Measurements from ENCODE around the gene RHOU. TPM values are rescaled to one million over a fixed set of nuclear protein-coding genes. Genes with fewer than 3 reads are reported as not detected.

RHOU gene
- total and polyA plus RNA-seq, 2 experiments from 2014 or later = 0.95 to 4.4 TPM

- no peaks in the 10 kb centered on the region for H4K20me1 ChIP-seq (replicated peaks; ENCODE audit: insufficient read depth)
- ATAC-seq = no peak
- H3K27me3 ChIP-seq (ENCODE audit: insufficient read depth) = no peaks in the 10 kb centered on the region
- no peak overlapping the region for H3K27ac ChIP-seq (ENCODE audit: low read depth)
- H3K79me2 ChIP-seq (replicated peaks; ENCODE audit: insufficient read depth) = no peaks in the 10 kb centered on the region
- H3K36me3 Mint-ChIP-seq (ENCODE audit: low read depth) = no peaks in the 10 kb centered on the region
- no peaks in the 10 kb centered on the region for H3K9me3 Mint-ChIP-seq
- DNase-seq (ENCODE audit: low spot score) = no peak
- no peak overlapping the region for H3K27ac Mint-ChIP-seq
- no peaks in the 10 kb centered on the region for H3K36me3 ChIP-seq (ENCODE audit: insufficient read depth)
- peak overlapping the region; percentile 38; the same call in 1 of the 2 replicates for H2AFZ ChIP-seq
- no peak overlapping the region for H3K4me3 Mint-ChIP-seq
- no peaks in the 10 kb centered on the region for H3F3A ChIP-seq (replicated peaks; ENCODE audit: low read depth)
- H3K9me2 ChIP-seq (ENCODE audit: insufficient read depth) = 0 out of 2 replicates have a peak, but pooled peaks cover 7% of the 10 kb centered on the region
- no peak for TF ChIP-seq EZH2 (IDR thresholded peaks at IDR 0.05; ENCODE audit: low read depth, unreplicated experiment)
- no peak for TF ChIP-seq ZNF114 (CRISPR knock-in tag; IDR thresholded peaks at IDR 0.05)
- TF ChIP-seq STAT1 (IDR thresholded peaks at IDR 0.05; ENCODE audit: unreplicated experiment) = no peak
- TF ChIP-seq, protein P1, sequence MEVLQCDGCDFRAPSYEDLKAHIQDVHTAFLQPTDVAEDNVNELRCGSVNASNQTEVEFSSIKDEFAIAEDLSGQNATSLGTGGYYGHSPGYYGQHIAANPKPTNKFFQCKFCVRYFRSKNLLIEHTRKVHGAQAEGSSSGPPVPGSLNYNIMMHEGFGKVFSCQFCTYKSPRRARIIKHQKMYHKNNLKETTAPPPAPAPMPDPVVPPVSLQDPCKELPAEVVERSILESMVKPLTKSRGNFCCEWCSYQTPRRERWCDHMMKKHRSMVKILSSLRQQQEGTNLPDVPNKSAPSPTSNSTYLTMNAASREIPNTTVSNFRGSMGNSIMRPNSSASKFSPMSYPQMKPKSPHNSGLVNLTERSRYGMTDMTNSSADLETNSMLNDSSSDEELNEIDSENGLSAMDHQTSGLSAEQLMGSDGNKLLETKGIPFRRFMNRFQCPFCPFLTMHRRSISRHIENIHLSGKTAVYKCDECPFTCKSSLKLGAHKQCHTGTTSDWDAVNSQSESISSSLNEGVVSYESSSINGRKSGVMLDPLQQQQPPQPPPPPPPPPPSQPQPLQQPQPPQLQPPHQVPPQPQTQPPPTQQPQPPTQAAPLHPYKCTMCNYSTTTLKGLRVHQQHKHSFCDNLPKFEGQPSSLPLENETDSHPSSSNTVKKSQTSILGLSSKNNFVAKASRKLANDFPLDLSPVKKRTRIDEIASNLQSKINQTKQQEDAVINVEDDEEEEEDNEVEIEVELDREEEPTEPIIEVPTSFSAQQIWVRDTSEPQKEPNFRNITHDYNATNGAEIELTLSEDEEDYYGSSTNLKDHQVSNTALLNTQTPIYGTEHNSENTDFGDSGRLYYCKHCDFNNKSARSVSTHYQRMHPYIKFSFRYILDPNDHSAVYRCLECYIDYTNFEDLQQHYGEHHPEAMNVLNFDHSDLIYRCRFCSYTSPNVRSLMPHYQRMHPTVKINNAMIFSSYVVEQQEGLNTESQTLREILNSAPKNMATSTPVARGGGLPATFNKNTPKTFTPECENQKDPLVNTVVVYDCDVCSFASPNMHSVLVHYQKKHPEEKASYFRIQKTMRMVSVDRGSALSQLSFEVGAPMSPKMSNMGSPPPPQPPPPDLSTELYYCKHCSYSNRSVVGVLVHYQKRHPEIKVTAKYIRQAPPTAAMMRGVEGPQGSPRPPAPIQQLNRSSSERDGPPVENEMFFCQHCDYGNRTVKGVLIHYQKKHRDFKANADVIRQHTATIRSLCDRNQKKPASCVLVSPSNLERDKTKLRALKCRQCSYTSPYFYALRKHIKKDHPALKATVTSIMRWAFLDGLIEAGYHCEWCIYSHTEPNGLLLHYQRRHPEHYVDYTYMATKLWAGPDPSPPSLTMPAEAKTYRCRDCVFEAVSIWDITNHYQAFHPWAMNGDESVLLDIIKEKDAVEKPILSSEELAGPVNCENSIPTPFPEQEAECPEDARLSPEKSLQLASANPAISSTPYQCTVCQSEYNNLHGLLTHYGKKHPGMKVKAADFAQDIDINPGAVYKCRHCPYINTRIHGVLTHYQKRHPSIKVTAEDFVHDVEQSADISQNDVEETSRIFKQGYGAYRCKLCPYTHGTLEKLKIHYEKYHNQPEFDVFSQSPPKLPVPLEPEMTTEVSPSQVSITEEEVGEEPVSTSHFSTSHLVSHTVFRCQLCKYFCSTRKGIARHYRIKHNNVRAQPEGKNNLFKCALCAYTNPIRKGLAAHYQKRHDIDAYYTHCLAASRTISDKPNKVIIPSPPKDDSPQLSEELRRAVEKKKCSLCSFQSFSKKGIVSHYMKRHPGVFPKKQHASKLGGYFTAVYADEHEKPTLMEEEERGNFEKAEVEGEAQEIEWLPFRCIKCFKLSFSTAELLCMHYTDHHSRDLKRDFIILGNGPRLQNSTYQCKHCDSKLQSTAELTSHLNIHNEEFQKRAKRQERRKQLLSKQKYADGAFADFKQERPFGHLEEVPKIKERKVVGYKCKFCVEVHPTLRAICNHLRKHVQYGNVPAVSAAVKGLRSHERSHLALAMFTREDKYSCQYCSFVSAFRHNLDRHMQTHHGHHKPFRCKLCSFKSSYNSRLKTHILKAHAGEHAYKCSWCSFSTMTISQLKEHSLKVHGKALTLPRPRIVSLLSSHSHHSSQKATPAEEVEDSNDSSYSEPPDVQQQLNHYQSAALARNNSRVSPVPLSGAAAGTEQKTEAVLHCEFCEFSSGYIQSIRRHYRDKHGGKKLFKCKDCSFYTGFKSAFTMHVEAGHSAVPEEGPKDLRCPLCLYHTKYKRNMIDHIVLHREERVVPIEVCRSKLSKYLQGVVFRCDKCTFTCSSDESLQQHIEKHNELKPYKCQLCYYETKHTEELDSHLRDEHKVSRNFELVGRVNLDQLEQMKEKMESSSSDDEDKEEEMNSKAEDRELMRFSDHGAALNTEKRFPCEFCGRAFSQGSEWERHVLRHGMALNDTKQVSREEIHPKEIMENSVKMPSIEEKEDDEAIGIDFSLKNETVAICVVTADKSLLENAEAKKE (CRISPR knock-in tag; IDR thresholded peaks at IDR 0.05) = no peak
- no peak for TF ChIP-seq CTCF (conservative IDR thresholded peaks at IDR 0.05; ENCODE audit: low read depth in 2 of 2)
- TF ChIP-seq EZH2phosphoT487 (IDR thresholded peaks at IDR 0.05; ENCODE audit: unreplicated experiment) = no peak
- no peaks in the 10 kb centered on the region; the same call in 2 of the 3 replicates for H3K4me1 Mint-ChIP-seq
- no peaks in the 10 kb centered on the region for H3K27me3 Mint-ChIP-seq (ENCODE audit: insufficient read depth, low read depth, poor library complexity)
- no peak overlapping the region for H3K4me2 ChIP-seq
- no peaks in the 10 kb centered on the region for H3K4me1 ChIP-seq (ENCODE audit: insufficient read depth)
- H3K4me3 ChIP-seq = no peak overlapping the region
Observed at GRCh38 chr1:228792601-228793000, 57.3 kb downstream of the RHOU start.
